H9 (cell line): ENCODE results near the gene SLC11A1. TPM values are rescaled to one million over a fixed set of nuclear protein-coding genes. Genes with fewer than 3 reads are reported as not detected.

Experiments used
- DNase-seq: peaks from one replicate; pipeline ENCODE4 v3.0.0-alpha.2; 2017
- H2AFZ ChIP-seq: one replicate; pipeline ENCODE4 v1.6.1; 2013; ENCODE audit warnings: mild to moderate bottlenecking, low read length, control low read depth, moderate library complexity
- H2AK5ac ChIP-seq: 2 replicates; pipeline ENCODE4 v1.6.1; 2013; ENCODE audit warnings: low read length, control low read depth, mixed read lengths; ENCODE audit not compliant: insufficient read length
- H2BK120ac ChIP-seq: one replicate; pipeline ENCODE4 v1.6.1; 2013; ENCODE audit warnings: low read depth, mild to moderate bottlenecking, low read length, control low read depth, inconsistent platforms; ENCODE audit not compliant: poor library complexity, severe bottlenecking
- H2BK12ac ChIP-seq: 2 replicates; pipeline ENCODE4 v1.6.1; 2013; ENCODE audit warnings: low read length, control low read depth, mixed read lengths, low read depth; ENCODE audit not compliant: insufficient read length
- H2BK15ac ChIP-seq: 2 replicates; pipeline ENCODE4 v1.6.1; 2013; ENCODE audit warnings: low read depth, low read length, control low read depth
- H2BK20ac ChIP-seq: one replicate; pipeline ENCODE4 v1.6.1; 2013; ENCODE audit warnings: low read depth, mild to moderate bottlenecking, low read length, control low read depth, inconsistent platforms; ENCODE audit not compliant: poor library complexity, severe bottlenecking
- H2BK5ac ChIP-seq: 2 replicates; pipeline ENCODE4 v1.6.1; 2013; ENCODE audit warnings: low read length, control low read depth, mixed read lengths; ENCODE audit not compliant: insufficient read length
- H3K14ac ChIP-seq: 2 replicates; pipeline ENCODE4 v1.6.1; 2013; ENCODE audit warnings: low read length, control low read depth; ENCODE audit not compliant: insufficient read depth
- H3K18ac ChIP-seq: 2 replicates; pipeline ENCODE4 v1.6.1; 2013; ENCODE audit warnings: low read depth, mild to moderate bottlenecking, mixed read lengths, low read length, control low read depth; ENCODE audit not compliant: insufficient read length
- H3K23ac ChIP-seq: 2 replicates; pipeline ENCODE4 v1.6.1; 2013; ENCODE audit warnings: low read length, control low read depth, mixed read lengths, low read depth; ENCODE audit not compliant: insufficient read length
- H3K23me2 ChIP-seq: 2 replicates; pipeline ENCODE4 v1.6.1; 2013; ENCODE audit warnings: low read depth, mild to moderate bottlenecking, mixed read lengths, low read length, control low read depth; ENCODE audit not compliant: insufficient read length, poor library complexity, severe bottlenecking
- H3K27ac ChIP-seq: 2 replicates; pipeline ENCODE4 v1.5.1; 2013; ENCODE audit warnings: low read length, control low read depth, mixed read lengths, low read depth; ENCODE audit not compliant: insufficient read length
- H3K27me3 ChIP-seq: 2 replicates; pipeline ENCODE4 v1.6.1; 2013; ENCODE audit warnings: low read length, control low read depth, inconsistent platforms; ENCODE audit not compliant: insufficient read depth
- H3K4ac ChIP-seq: 2 replicates; pipeline ENCODE4 v1.6.1; 2013; ENCODE audit warnings: low read depth, mild to moderate bottlenecking, control low read depth, inconsistent platforms, low read length, moderate library complexity
- H3K4me1 ChIP-seq: 2 replicates; pipeline ENCODE4 v1.6.1; 2013; ENCODE audit warnings: low read length, control low read depth, inconsistent platforms; ENCODE audit not compliant: insufficient read depth
- H3K4me2 ChIP-seq: 2 replicates; pipeline ENCODE4 v1.6.1; 2013; ENCODE audit warnings: low read length, control low read depth, mixed read lengths; ENCODE audit not compliant: insufficient read length, insufficient read depth
- H3K56ac ChIP-seq: 2 replicates; pipeline ENCODE4 v1.6.1; 2013; ENCODE audit warnings: low read depth, mild to moderate bottlenecking, mixed read lengths, low read length, control low read depth; ENCODE audit not compliant: insufficient read length
- H3K79me1 ChIP-seq: 2 replicates; pipeline ENCODE4 v1.6.1; 2013; ENCODE audit warnings: low read depth, mild to moderate bottlenecking, moderate library complexity, low read length, control low read depth, inconsistent platforms; ENCODE audit not compliant: insufficient read depth, poor library complexity, severe bottlenecking
- H3K79me2 ChIP-seq: 2 replicates; pipeline ENCODE4 v1.6.1; 2013; ENCODE audit warnings: low read length, control low read depth, inconsistent platforms; ENCODE audit not compliant: insufficient read depth
- H3K9ac ChIP-seq: 2 replicates; pipeline ENCODE4 v1.6.1; 2013; ENCODE audit warnings: low read length, control low read depth, mixed read lengths; ENCODE audit not compliant: insufficient read length; ENCODE audit errors: extremely low read depth
- H3K9me3 ChIP-seq: one replicate; pipeline ENCODE4 v1.6.1; 2013; ENCODE audit warnings: low read depth, low read length, inconsistent platforms; ENCODE audit not compliant: control insufficient read depth
- H3T11ph ChIP-seq: one replicate; pipeline ENCODE4 v1.6.1; 2013; ENCODE audit warnings: mild to moderate bottlenecking, low read length, control low read depth, inconsistent platforms
- H4K20me1 ChIP-seq: one replicate; pipeline ENCODE4 v1.6.1; 2013; ENCODE audit not compliant: control insufficient read depth, insufficient read length, insufficient read depth
- H4K5ac ChIP-seq: 2 replicates; pipeline ENCODE4 v1.6.1; 2013; ENCODE audit warnings: low read depth, mild to moderate bottlenecking, mixed read lengths, low read length, control low read depth; ENCODE audit not compliant: insufficient read length
- H4K8ac ChIP-seq: replicated peaks from 2 replicates; pipeline ENCODE4 v1.6.1; 2013; ENCODE audit warnings: low read length, control low read depth, mixed read lengths, low read depth; ENCODE audit not compliant: insufficient read length
- H4K91ac ChIP-seq: 2 replicates; pipeline ENCODE4 v1.6.1; 2013; ENCODE audit warnings: low read depth, mild to moderate bottlenecking, moderate library complexity, mixed read lengths, low read length, control low read depth; ENCODE audit not compliant: insufficient read length
- H3K27ac Mint-ChIP-seq, 3 experiments: 2 replicates in 2 of 3; 3 replicates in 1 of 3; pipeline ENCODE4 v1.8.0; 2020 to 2021; ENCODE audit warnings: mixed read lengths in 3 of 3, mild to moderate bottlenecking in 1 of 3, moderate library complexity in 1 of 3
- H3K27me3 Mint-ChIP-seq: 2 replicates; pipeline ENCODE4 v1.8.0; 2021; ENCODE audit warnings: low read depth, mild to moderate bottlenecking, moderate library complexity, mixed read lengths
- H3K36me3 Mint-ChIP-seq, 3 experiments: 2 replicates in 2 of 3; 3 replicates in 1 of 3; pipeline ENCODE4 v1.8.0; 2020 to 2021; ENCODE audit warnings: low read depth in 3 of 3, mixed read lengths in 3 of 3; ENCODE audit not compliant: insufficient read depth in 1 of 3
- H3K4me1 Mint-ChIP-seq, 2 experiments: 2 replicates each; pipeline ENCODE4 v1.8.0; 2020; ENCODE audit warnings: mixed read lengths in 2 of 2
- H3K4me3 Mint-ChIP-seq, 2 experiments: 2 replicates in 1 of 2; 3 replicates in 1 of 2; pipeline ENCODE4 v1.8.0; 2020 to 2021; ENCODE audit warnings: mild to moderate bottlenecking in 2 of 2, mixed read lengths in 2 of 2, moderate library complexity in 1 of 2
- H3K9me3 Mint-ChIP-seq, 2 experiments: 2 replicates in 1 of 2; 3 replicates in 1 of 2; pipeline ENCODE4 v1.8.0; 2020; ENCODE audit warnings: mild to moderate bottlenecking in 2 of 2, mixed read lengths in 2 of 2, moderate library complexity in 1 of 2
- WGBS: extraction: QIAGEN DNeasy Blood & Tissue Kit; methylation state at CpG from one replicate; pipeline ENCODE4 v1.1.7; 2013; ENCODE audit warnings: missing lambda C conversion rate, low lambda C conversion rate, mixed read lengths; ENCODE audit not compliant: insufficient read length; ENCODE audit errors: extremely low coverage; 5-methylcytosine and 5-hydroxymethylcytosine counted together
- total RNA-seq: library from RNA; stranded (reverse); gene quantifications from 2 replicates; pipeline ENCODE4 v1.2.1, GENCODE V29; 2021
- TF ChIP-seq, protein P1 (sequence below): fragments of 200-600 bp; sonication (generic); conservative IDR thresholded peaks from 3 replicates; pipeline ENCODE4 v1.8.0; 2021; ENCODE audit warnings: antibody characterized with exemption, mild to moderate bottlenecking

Gene SLC11A1
- total RNA-seq, 1 experiment from 2014 or later = 0.11 TPM

DNA sequence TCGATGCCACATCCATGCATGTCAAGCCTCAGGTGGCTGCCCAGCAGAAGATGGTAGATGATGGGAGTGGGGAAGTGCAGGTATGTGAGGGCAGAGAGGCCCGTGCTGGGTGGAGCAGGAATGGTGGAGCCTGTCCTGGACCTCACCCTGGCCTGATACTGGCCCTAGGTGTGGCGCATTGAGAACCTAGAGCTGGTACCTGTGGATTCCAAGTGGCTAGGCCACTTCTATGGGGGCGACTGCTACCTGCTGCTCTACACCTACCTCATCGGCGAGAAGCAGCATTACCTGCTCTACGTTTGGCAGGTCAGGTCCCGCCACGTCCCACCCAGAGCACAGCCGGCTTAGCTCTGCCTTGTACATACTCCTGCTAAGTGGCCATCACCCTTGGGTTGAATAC lies 49.8 kb downstream of the SLC11A1 start:
- Histone ChIP-seq H3K27ac (no peak overlapping the region), H3K14ac (no peak overlapping the region), H4K5ac (no peak overlapping the region), H3K18ac (no peak overlapping the region), H3K4ac (no peak overlapping the region), H3K23ac (no peak overlapping the region), H3T11ph (no peak overlapping the region), H4K8ac (no peak overlapping the region), H2BK12ac (no peak overlapping the region), H2BK120ac (no peak overlapping the region), H3K4me2 (no peak overlapping the region), H2BK5ac (no peak overlapping the region), H4K91ac (no peak overlapping the region), H2AK5ac (no peak overlapping the region), H2BK15ac (no peak overlapping the region), H3K56ac (no peak overlapping the region), H3K79me1 (no peaks in the 10 kb centered on the region), H2AFZ (no peak overlapping the region), H3K9ac (no peak overlapping the region), H3K9me3 (no peaks in the 10 kb centered on the region), H3K27me3 (no peaks in the 10 kb centered on the region), H3K23me2 (no peaks in the 10 kb centered on the region), H3K79me2 (no peaks in the 10 kb centered on the region), H4K20me1 (no peaks in the 10 kb centered on the region), H2BK20ac (no peak overlapping the region), H3K4me1 (no peaks in the 10 kb centered on the region)
- Mint-ChIP-seq H3K27me3 (peaks cover 1% of the 10 kb centered on the region), H3K27ac (no peak overlapping the region), H3K36me3 (peaks cover 0 to 4% (median 0%) of the 10 kb centered on the region in 3 experiments; a peak in 1 of 7 replicates), H3K9me3 (no peaks in the 10 kb centered on the region), H3K4me1 (peaks cover 2 to 3% of the 10 kb centered on the region in 2 experiments; a peak in 1 of 4 replicates), H3K4me3 (no peak overlapping the region)
- no CpG with 5 or more reads among the region's 10 CpGs for WGBS
- TF ChIP-seq, protein P1, sequence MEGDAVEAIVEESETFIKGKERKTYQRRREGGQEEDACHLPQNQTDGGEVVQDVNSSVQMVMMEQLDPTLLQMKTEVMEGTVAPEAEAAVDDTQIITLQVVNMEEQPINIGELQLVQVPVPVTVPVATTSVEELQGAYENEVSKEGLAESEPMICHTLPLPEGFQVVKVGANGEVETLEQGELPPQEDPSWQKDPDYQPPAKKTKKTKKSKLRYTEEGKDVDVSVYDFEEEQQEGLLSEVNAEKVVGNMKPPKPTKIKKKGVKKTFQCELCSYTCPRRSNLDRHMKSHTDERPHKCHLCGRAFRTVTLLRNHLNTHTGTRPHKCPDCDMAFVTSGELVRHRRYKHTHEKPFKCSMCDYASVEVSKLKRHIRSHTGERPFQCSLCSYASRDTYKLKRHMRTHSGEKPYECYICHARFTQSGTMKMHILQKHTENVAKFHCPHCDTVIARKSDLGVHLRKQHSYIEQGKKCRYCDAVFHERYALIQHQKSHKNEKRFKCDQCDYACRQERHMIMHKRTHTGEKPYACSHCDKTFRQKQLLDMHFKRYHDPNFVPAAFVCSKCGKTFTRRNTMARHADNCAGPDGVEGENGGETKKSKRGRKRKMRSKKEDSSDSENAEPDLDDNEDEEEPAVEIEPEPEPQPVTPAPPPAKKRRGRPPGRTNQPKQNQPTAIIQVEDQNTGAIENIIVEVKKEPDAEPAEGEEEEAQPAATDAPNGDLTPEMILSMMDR = no peak
- DNase-seq = no peak
